Heart right ventricle (tissue), 16 donors: Measurements from ENCODE around the gene INPP4B. TPM values are rescaled to one million over a fixed set of nuclear protein-coding genes. Genes with fewer than 3 reads are reported as not detected.

Experiments used
- ATAC-seq, 8 donors: fragments of 200-7000 bp; cut with Tn5 transposase; one replicate each; pipeline ENCODE4 v1.9.1; 2020; ENCODE audit warnings: mild to moderate bottlenecking in 8 of 8, moderate library complexity in 8 of 8, moderate number of reproducible peaks in 1 of 8
- DNase-seq, 2 donors: peaks; one replicate each; pipeline ENCODE4 v3.0.0-alpha.2; 2020
- H3K27ac ChIP-seq, 10 donors: fragments of 200-600 bp; sonication (generic) in 2 of 10; one replicate each; pipeline versions ENCODE4 v1.5.0 to v1.8.0; 2020 to 2022; ENCODE audit warnings: mild to moderate bottlenecking in 3 of 10
- H3K27me3 ChIP-seq, 7 donors: fragments of 200-600 bp; one replicate each; pipeline ENCODE4 v1.8.0; 2021 to 2022; ENCODE audit warnings: mild to moderate bottlenecking in 2 of 7
- H3K36me3 ChIP-seq, 9 donors: fragments of 200-600 bp; sonication (generic) in 1 of 9; one replicate each; pipeline versions ENCODE4 v1.5.0 to v1.8.0; 2020 to 2022; ENCODE audit warnings: mild to moderate bottlenecking in 2 of 9
- H3K4me1 ChIP-seq, 9 donors: fragments of 200-600 bp; sonication (generic) in 1 of 9; one replicate each; pipeline versions ENCODE4 v1.5.0 to v1.8.0; 2020 to 2022; ENCODE audit warnings: mild to moderate bottlenecking in 4 of 9
- H3K4me3 ChIP-seq, 10 donors: fragments of 200-600 bp; sonication (generic) in 2 of 10; one replicate each; pipeline versions ENCODE4 v1.5.0 to v1.8.0; 2020 to 2022; ENCODE audit warnings: mild to moderate bottlenecking in 7 of 10, moderate library complexity in 2 of 10
- H3K9me3 ChIP-seq, 11 donors: fragments of 200-600 bp in 10 of 11; sonication (generic) in 2 of 11; one replicate each; pipeline versions ENCODE4 v1.5.0 to v1.8.0; 2013 to 2022; ENCODE audit warnings: mild to moderate bottlenecking in 2 of 11, control low read depth in 1 of 11, moderate library complexity in 1 of 11
- WGBS, 2 donors: extraction: QIAGEN DNeasy Blood & Tissue Kit; methylation state at CpG; one replicate each; pipeline ENCODE4 v1.1.7; 2013; ENCODE audit warnings: inconsistent platforms in 1 of 2; 5-methylcytosine and 5-hydroxymethylcytosine counted together
- intact Hi-C, 10 donors: fragments of 100-400 bp; cut with DNase I; formaldehyde crosslinking; loops; one replicate each; pipeline versions ENCODE4 v1.11.1 to v1.14.2; 2022
- polyA plus RNA-seq, 2 donors: library from polyadenylated mRNA; stranded (reverse); fragments of 200-250 nt; gene quantifications; one replicate each; pipeline ENCODE4 v1.2.3, GENCODE V29; 2013
- total RNA-seq, 10 donors: library from RNA; stranded (reverse); fragmentation: NEBNext Ultra II Directional in 3 of 10; extraction: Animal tissue kit (Norgen Biotek cat#: 25700) in 3 of 10; gene quantifications; one replicate each; pipeline versions ENCODE4 v1.2.1 to v1.2.4, GENCODE V29; 2021 to 2023
- TF ChIP-seq, protein P1 (sequence below), 9 donors: fragments of 200-600 bp; sonication (generic) in 2 of 9; IDR thresholded peaks; one replicate each; pipeline versions ENCODE4 v1.5.0 to v1.8.0; 2021 to 2022; ENCODE audit warnings: antibody characterized with exemption in 9 of 9, mild to moderate bottlenecking in 5 of 9, moderate library complexity in 1 of 9
- donor health status: Arrhythmogenic right ventricular cardiomyopathy.
- donor health status: ischemic (EF 13 %, LVEDD 7.1; RV severe dilation, severe dysfunction).
- donor health status: healthy with polysubstance abuse.
- donor health status: DM: no; HTN: yes; CAD: no.
- donor health status: DM: no; HTN: no; CAD: no.
- donor health status: ischemic (EF 25% LVEDD 6.9; RV normal size, moderate dysfunction).
- donor health status: ischemic (EF 25% LVEDD 5.7; RV mildly dilated, moderate dysfunction).
- donor health status: healthy.
- donor health status: DM: yes; HTN: yes; CAD: no.
- donor health status: Ischemic cardiomyopathy.
- donor health status: ischemic (EF 35%, LVEDD 5.7; RV mildly dilated, moderate dysfunction).
- donor health status: nonischemic (EF 11% LVEDD 7.7; RV severe dilation, severe dysfunction).
- donor health status: DM: yes; HTN: yes; CAD: no.
- donor health status: PGD.
- donor health status: ischemic (EF 29% LVEDD 5.4; RV normal size, mild dysfunction).
- donor health status: nonischemic (EF 23%, LVEDD 6.1; RV moderate dilation, normal function).

Gene INPP4B
- total and polyA plus RNA-seq, 12 donors, result 3.7 to 100.0 (median 39.1) TPM

GRCh38 chr4:142092941-142093340, 753.2 kb downstream of the INPP4B start:
- H3K4me3 ChIP-seq, result no peak overlapping the region
- no peaks in the 10 kb centered on the region for H3K9me3 ChIP-seq
- H3K4me1 ChIP-seq, result peaks cover 0 to 23% (median 12%) of the 10 kb centered on the region in 9 donors
- WGBS, 2 donors, result 85 to 97% methylated on average over 1 of the region's 1 CpG
- H3K36me3 ChIP-seq, result no peaks in the 10 kb centered on the region
- no peaks in the 10 kb centered on the region for H3K27me3 ChIP-seq
- no peak for ATAC-seq
- H3K27ac ChIP-seq, result peak overlapping the region in 1 of 10 donors; percentile 81
- DNase-seq, result no peak
- TF ChIP-seq, protein P1, sequence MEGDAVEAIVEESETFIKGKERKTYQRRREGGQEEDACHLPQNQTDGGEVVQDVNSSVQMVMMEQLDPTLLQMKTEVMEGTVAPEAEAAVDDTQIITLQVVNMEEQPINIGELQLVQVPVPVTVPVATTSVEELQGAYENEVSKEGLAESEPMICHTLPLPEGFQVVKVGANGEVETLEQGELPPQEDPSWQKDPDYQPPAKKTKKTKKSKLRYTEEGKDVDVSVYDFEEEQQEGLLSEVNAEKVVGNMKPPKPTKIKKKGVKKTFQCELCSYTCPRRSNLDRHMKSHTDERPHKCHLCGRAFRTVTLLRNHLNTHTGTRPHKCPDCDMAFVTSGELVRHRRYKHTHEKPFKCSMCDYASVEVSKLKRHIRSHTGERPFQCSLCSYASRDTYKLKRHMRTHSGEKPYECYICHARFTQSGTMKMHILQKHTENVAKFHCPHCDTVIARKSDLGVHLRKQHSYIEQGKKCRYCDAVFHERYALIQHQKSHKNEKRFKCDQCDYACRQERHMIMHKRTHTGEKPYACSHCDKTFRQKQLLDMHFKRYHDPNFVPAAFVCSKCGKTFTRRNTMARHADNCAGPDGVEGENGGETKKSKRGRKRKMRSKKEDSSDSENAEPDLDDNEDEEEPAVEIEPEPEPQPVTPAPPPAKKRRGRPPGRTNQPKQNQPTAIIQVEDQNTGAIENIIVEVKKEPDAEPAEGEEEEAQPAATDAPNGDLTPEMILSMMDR (IDR thresholded peaks at IDR 0.05), result no peak
- intact Hi-C loops, result no loop called here

GRCh38 chr4:142091691-142092182, 754.4 kb downstream of the INPP4B start:
- Histone ChIP-seq H3K9me3 (no peaks in the 10 kb centered on the region), H3K36me3 (no peaks in the 10 kb centered on the region), H3K27ac (peak overlapping the region in 8 of 10 donors; percentile 50 to 81 (median 73)), H3K4me1 (peaks cover 0 to 23% (median 12%) of the 10 kb centered on the region in 9 donors), H3K27me3 (no peaks in the 10 kb centered on the region), H3K4me3 (no peak overlapping the region)
- ATAC-seq, result peak; percentile 56 to 93 (median 82)
- TF ChIP-seq, protein P1 (IDR thresholded peaks at IDR 0.05), result no peak
- 29 to 30% methylated on average over 4 of the region's 4 CpGs for WGBS, 2 donors
- peak in 1 of 2 donors; percentile 41 for DNase-seq
- intact Hi-C loops, result no loop called here

GRCh38 chr4:142091085-142091513, 755.0 kb downstream of the INPP4B start:
- Histone ChIP-seq H3K9me3 (no peaks in the 10 kb centered on the region), H3K36me3 (no peaks in the 10 kb centered on the region), H3K4me3 (no peak overlapping the region), H3K4me1 (peaks cover 0 to 23% (median 11%) of the 10 kb centered on the region in 9 donors), H3K27ac (peak overlapping the region in 8 of 10 donors; percentile 50 to 81 (median 73)), H3K27me3 (no peaks in the 10 kb centered on the region)
- intact Hi-C loops, result no loop called here
- TF ChIP-seq, protein P1 (IDR thresholded peaks at IDR 0.05), result no peak
- DNase-seq (peak in 1 of 2 donors; percentile 14), ATAC-seq (peak in 7 of 8 donors; percentile 50 to 79 (median 69))
- WGBS, 2 donors, result 49 to 63% methylated on average over 4 of the region's 4 CpGs

- peak overlapping the region in 1 of 10 donors; percentile 17 for H3K27ac ChIP-seq
- peaks cover 0 to 23% (median 10%) of the 10 kb centered on the region in 9 donors for H3K4me1 ChIP-seq
- 36 to 58% methylated on average over 4 of the region's 4 CpGs for WGBS, 2 donors
- intact Hi-C loops, result no loop called here
- ATAC-seq (peak in 1 of 8 donors; percentile 60), DNase-seq (no peak)
- H3K4me3 ChIP-seq, result no peak overlapping the region
- no peaks in the 10 kb centered on the region for H3K27me3 ChIP-seq
- H3K9me3 ChIP-seq, result no peaks in the 10 kb centered on the region
- TF ChIP-seq, protein P1 (IDR thresholded peaks at IDR 0.05), result no peak
- peaks cover 0 to 12% (median 0%) of the 10 kb centered on the region in 9 donors for H3K36me3 ChIP-seq
Observed at GRCh38 chr4:142088906-142089305, 757.2 kb downstream of the INPP4B start.
